Subcutaneous abdominal adipose tissue (tissue), 5 donors: ENCODE data around the gene ZNF516.

Experiments used
- H3K27ac ChIP-seq: one replicate; pipeline ENCODE4 v1.7.0; 2013; ENCODE audit warnings: low read depth, mild to moderate bottlenecking, inconsistent platforms, low read length, moderate library complexity
- H3K27me3 ChIP-seq, 5 donors: one replicate each; pipeline ENCODE4 v1.7.0; 2013; ENCODE audit warnings: low read length in 5 of 5, inconsistent platforms in 1 of 5; ENCODE audit not compliant: control insufficient read depth in 5 of 5, insufficient read depth in 4 of 5
- H3K36me3 ChIP-seq, 5 donors: one replicate each; pipeline ENCODE4 v1.7.0; 2013; ENCODE audit warnings: low read length in 5 of 5; ENCODE audit not compliant: control insufficient read depth in 5 of 5, insufficient read depth in 5 of 5
- H3K4me1 ChIP-seq, 5 donors: one replicate each; pipeline ENCODE4 v1.7.0; 2013; ENCODE audit warnings: low read length in 5 of 5, mild to moderate bottlenecking in 3 of 5, moderate library complexity in 1 of 5; ENCODE audit not compliant: control insufficient read depth in 5 of 5, insufficient read depth in 5 of 5
- H3K4me3 ChIP-seq, 5 donors: one replicate each; pipeline ENCODE4 v1.7.0; 2013; ENCODE audit warnings: low read length in 5 of 5, low read depth in 1 of 5
- H3K9ac ChIP-seq, 5 donors: one replicate each; pipeline ENCODE4 v1.7.0; 2013; ENCODE audit warnings: low read length in 5 of 5, mild to moderate bottlenecking in 4 of 5, moderate library complexity in 3 of 5
- H3K9me3 ChIP-seq, 5 donors: one replicate each; pipeline ENCODE4 v1.7.0; 2013; ENCODE audit warnings: low read length in 5 of 5; ENCODE audit not compliant: control insufficient read depth in 5 of 5
- donor health status: healthy.
- donor health status: healthy.
- donor health status: healthy.
- donor health status: healthy.
- donor health status: healthy.

Gene ZNF516

GRCh38 chr18:76414936-76415621 lies 80.0 kb downstream of the ZNF516 start:
- peaks cover 0 to 4% (median 0%) of the 10 kb centered on the region in 5 donors for H3K27me3 ChIP-seq
- H3K27ac ChIP-seq, result no peak overlapping the region
- H3K4me1 ChIP-seq, result peaks cover 0 to 27% (median 14%) of the 10 kb centered on the region in 5 donors
- H3K4me3 ChIP-seq, result no peak overlapping the region
- no peak overlapping the region for H3K9ac ChIP-seq
- no peaks in the 10 kb centered on the region for H3K36me3 ChIP-seq
- no peaks in the 10 kb centered on the region for H3K9me3 ChIP-seq

DNA sequence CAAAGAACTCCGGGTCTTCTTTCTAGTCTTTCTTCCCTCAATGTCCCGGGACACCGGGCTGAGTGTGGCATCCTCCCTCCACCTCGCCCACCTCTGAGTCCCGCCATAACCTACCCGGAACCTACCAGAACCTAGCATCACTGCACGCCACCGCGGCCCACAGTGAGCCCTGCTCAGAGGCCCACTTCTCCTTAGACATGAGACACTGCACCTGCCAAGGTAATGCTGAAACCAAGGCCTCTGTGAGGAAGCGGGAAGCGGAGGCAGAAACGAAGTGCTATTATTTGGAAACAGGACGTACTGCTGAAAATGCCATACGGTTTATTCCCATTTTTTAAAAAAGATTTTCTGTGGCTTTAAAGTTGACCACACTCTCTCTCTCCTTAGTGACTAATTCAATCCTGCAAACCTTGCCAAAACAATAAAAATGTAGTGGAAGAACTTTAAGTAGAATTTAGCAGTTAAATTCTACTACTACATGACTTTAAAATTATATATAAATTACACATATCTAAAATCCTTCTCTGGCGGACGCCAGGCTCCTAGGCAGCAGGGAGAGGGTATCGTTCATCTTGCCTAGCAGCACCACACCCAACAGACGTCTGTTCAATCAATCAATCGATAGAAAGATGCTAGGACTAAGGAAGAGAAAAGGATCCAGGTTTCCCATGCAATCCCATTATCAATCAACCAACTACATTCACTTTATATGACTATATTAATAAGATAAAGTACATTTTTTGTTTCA lies 82.0 kb downstream of the ZNF516 start:
- Histone ChIP-seq H3K4me3 (no peak overlapping the region), H3K36me3 (no peaks in the 10 kb centered on the region), H3K9ac (no peak overlapping the region), H3K9me3 (no peaks in the 10 kb centered on the region), H3K27ac (no peak overlapping the region), H3K4me1 (peaks cover 0 to 27% (median 14%) of the 10 kb centered on the region in 5 donors), H3K27me3 (peaks cover 0 to 4% (median 0%) of the 10 kb centered on the region in 5 donors)

GRCh38 chr18:76412010-76412817 lies 82.8 kb downstream of the ZNF516 start:
- Histone ChIP-seq H3K27ac (no peak overlapping the region), H3K4me3 (no peak overlapping the region), H3K4me1 (peaks cover 0 to 27% (median 14%) of the 10 kb centered on the region in 5 donors), H3K36me3 (no peaks in the 10 kb centered on the region), H3K9ac (no peak overlapping the region), H3K27me3 (peaks cover 0 to 4% (median 0%) of the 10 kb centered on the region in 5 donors), H3K9me3 (no peaks in the 10 kb centered on the region)

DNA sequence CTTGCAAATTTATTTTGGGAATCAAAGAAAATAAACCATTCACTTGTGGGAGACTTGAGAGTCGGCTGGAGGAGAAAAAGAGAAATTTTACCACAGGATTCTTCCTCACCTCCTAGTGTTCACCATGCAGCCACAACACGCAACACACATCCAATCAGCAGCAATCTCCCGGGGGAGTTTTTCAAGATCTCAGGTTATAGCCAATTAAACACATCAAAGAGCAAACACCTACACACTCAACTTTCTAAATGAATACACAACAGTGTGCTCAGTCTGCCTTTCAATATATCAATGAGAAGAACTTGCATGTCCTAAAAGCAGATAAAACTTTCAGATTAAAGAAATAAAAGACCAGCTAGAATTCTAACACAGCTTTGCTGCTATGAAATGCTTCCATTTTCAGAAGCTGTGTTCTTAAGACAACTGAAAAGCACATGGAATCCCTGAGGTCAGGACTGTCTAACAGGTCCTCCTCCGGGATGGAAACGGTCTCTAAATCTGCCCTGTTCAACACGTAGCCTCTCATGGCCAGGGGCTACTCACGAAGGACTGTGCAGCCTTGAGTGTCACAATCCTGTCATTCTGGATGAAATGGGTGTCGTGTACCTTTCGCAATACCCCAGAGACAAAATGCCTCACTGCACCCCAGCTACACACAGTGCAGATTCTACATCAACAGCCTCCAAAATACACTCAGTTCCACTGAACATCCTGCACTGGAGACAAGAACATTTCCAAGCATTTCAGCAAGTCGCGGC lies 84.2 kb downstream of the ZNF516 start:
- Histone ChIP-seq H3K9me3 (no peaks in the 10 kb centered on the region), H3K27me3 (peaks cover 0 to 4% (median 0%) of the 10 kb centered on the region in 5 donors), H3K4me3 (no peak overlapping the region), H3K9ac (no peak overlapping the region), H3K36me3 (no peaks in the 10 kb centered on the region), H3K27ac (no peak overlapping the region), H3K4me1 (peaks cover 0 to 21% (median 10%) of the 10 kb centered on the region in 5 donors)

DNA sequence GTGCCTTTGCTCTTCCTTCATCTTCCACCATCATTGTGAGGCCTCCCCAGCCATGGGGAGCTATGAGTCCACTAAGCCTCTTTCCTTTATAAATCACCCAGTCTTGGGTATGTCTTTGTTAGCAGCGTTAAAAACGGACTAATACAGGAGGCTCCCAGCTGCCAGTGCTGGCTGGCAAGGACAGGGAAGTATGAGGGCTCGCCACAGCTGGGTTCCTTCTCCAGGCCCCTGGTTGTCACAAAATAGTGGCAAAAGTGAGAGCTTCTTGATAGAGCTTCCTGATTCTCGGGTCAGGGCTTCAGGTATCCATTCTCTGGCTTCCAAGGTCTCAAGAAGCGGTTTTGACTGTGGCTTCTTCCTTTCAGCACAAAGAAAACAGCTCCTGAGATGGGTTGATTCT lies 85.0 kb downstream of the ZNF516 start:
- Histone ChIP-seq H3K36me3 (peaks cover 0 to 6% (median 0%) of the 10 kb centered on the region in 5 donors), H3K27me3 (peaks cover 0 to 4% (median 0%) of the 10 kb centered on the region in 5 donors), H3K9me3 (no peaks in the 10 kb centered on the region), H3K4me3 (no peak overlapping the region), H3K27ac (no peak overlapping the region), H3K4me1 (peaks cover 0 to 21% (median 10%) of the 10 kb centered on the region in 5 donors), H3K9ac (no peak overlapping the region)

DNA sequence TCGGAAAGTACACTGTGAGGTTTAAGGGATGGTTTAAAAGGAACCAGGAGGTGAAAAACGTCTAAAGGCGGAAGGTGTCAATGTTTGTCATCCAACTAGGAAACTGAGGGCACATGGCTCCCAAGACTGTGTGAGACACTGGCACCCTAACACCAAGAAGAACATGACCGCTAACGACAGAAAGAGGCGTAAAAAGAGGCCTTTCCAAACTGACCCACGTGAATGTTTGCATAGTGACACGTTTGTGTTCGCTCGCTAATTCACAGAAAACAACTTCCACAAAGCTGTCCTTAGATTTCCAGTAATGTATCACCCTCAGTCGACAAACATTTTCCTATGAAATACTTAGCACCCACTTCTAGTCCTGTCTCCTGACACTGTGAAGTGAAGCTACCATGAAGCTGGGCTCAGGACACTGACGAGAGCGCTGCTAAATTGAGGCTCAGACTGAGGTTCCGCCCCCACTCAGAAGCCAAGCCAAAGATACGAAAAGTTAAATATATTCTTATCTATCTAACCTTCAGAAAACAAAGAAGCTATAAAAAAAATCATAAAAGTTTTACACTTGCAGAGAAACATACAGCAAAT lies 86.5 kb downstream of the ZNF516 start:
- peaks cover 0 to 4% (median 0%) of the 10 kb centered on the region in 5 donors for H3K27me3 ChIP-seq
- no peaks in the 10 kb centered on the region for H3K9me3 ChIP-seq
- peaks cover 0 to 13% (median 0%) of the 10 kb centered on the region in 5 donors for H3K36me3 ChIP-seq
- H3K9ac ChIP-seq, result no peak overlapping the region
- peaks cover 0 to 21% (median 10%) of the 10 kb centered on the region in 5 donors for H3K4me1 ChIP-seq
- H3K4me3 ChIP-seq, result no peak overlapping the region
- H3K27ac ChIP-seq, result no peak overlapping the region

- Histone ChIP-seq H3K27ac (no peak overlapping the region), H3K9ac (no peak overlapping the region), H3K27me3 (peaks cover 0 to 4% (median 0%) of the 10 kb centered on the region in 5 donors), H3K36me3 (peaks cover 0 to 13% (median 0%) of the 10 kb centered on the region in 5 donors), H3K9me3 (no peaks in the 10 kb centered on the region), H3K4me1 (peaks cover 0 to 18% (median 8%) of the 10 kb centered on the region in 5 donors), H3K4me3 (no peak overlapping the region)
These were observed 87.4 kb downstream of the ZNF516 start for GRCh38 chr18:76407681-76408080.

DNA sequence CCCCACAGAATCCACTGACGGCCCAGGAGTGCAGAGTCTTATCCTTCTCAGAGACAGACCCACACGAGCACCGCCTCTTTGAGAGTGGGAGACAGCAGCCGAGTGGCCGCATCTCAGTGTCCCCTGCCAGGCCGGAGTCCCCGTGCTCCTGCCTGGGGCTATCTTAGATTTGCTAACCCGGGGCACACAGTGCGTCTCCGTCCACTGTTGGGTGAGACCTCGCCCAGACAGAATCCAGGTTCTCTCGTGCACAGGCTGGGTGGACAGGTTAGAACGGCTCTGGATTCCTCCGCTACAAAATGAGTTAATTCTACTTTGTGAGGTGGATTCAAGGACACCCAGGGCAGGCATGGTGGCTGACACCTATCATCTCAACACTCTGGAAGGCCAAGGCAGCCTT lies 88.3 kb downstream of the ZNF516 start:
- H3K27ac ChIP-seq, result no peak overlapping the region
- peaks cover 0 to 21% (median 0%) of the 10 kb centered on the region in 5 donors for H3K36me3 ChIP-seq
- no peak overlapping the region for H3K4me3 ChIP-seq
- no peaks in the 10 kb centered on the region for H3K27me3 ChIP-seq
- H3K9ac ChIP-seq, result no peak overlapping the region
- H3K4me1 ChIP-seq, result peaks cover 0 to 9% (median 0%) of the 10 kb centered on the region in 5 donors
- H3K9me3 ChIP-seq, result no peaks in the 10 kb centered on the region

DNA sequence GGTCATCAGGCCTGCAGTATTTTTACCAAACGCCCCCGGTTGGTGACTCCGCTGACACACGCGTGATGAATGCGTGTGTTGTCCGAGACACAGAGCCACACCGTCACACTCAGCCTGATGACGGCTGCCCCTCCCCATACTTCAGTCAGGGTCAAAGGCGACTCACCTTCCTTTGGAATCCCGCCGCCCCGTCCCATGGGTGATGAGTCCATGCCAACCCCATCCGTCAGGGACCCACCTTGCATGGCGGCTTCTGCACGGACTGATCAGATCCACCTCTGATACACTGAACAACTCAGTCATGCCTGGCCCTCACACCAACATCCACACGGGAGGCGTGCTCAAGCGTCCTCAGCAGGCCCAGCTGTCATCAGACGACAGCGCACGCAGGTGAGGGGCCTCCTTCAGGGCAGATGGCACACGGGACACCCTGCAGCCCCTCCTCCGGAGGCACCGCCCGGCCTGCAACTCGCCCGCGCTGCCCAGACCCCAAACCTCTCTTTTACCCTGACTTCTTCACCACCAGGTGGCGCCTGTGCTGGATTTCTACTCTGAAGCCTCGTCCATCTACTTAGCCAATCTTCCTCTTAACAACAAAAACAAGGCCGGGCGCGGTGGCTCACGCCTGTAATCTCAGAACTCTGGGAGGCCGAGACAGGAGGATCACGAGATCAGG lies 89.2 kb downstream of the ZNF516 start:
- Histone ChIP-seq H3K4me3 (no peak overlapping the region), H3K27ac (no peak overlapping the region), H3K36me3 (peaks cover 0 to 21% (median 0%) of the 10 kb centered on the region in 5 donors), H3K9me3 (no peaks in the 10 kb centered on the region), H3K9ac (no peak overlapping the region), H3K27me3 (no peaks in the 10 kb centered on the region), H3K4me1 (peaks cover 0 to 5% (median 0%) of the 10 kb centered on the region in 5 donors)
